ENCODE results near the gene DLG1. TPM values are rescaled to one million over a fixed set of nuclear protein-coding genes. Genes with fewer than 3 reads are reported as not detected.

DLG1 gene
- total and polyA plus RNA-seq, 2 donors (not counting 1 experiment from before 2014, with no cell fraction given): 47.7 to 53.0 TPM

DNA sequence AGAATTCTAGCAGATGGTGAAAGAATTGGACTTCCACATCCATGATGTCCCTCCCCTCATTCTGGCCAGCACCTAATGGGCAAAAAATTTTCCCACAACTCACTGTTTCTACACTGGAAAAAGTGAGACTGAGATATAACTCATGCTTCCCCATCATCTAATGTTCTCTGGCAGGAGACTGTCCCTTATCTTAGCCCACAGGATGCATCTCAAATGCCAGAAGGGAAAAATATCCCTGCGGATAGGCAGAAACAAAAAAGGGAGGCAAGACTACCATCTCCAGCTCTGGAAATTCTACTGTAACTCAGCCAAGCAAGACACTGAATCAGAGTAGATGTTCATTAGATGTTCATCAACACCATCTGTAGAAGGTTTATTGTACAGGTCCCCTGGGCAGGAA is 58.6 kb downstream of the DLG1 start:
- H3K4me2 ChIP-seq (ENCODE audit: extremely low read depth, insufficient read depth, low read length): no peak overlapping the region
- TF ChIP-seq, protein P1, sequence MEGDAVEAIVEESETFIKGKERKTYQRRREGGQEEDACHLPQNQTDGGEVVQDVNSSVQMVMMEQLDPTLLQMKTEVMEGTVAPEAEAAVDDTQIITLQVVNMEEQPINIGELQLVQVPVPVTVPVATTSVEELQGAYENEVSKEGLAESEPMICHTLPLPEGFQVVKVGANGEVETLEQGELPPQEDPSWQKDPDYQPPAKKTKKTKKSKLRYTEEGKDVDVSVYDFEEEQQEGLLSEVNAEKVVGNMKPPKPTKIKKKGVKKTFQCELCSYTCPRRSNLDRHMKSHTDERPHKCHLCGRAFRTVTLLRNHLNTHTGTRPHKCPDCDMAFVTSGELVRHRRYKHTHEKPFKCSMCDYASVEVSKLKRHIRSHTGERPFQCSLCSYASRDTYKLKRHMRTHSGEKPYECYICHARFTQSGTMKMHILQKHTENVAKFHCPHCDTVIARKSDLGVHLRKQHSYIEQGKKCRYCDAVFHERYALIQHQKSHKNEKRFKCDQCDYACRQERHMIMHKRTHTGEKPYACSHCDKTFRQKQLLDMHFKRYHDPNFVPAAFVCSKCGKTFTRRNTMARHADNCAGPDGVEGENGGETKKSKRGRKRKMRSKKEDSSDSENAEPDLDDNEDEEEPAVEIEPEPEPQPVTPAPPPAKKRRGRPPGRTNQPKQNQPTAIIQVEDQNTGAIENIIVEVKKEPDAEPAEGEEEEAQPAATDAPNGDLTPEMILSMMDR (conservative IDR thresholded peaks at IDR 0.05 in 1 of 2, IDR thresholded peaks at IDR 0.05 in 1 of 2; ENCODE audit: low read depth in 1 of 2, low read length in 2 of 2): no peak
- no peak for TF ChIP-seq EZH2 (IDR thresholded peaks at IDR 0.05; ENCODE audit: low read length, missing control alignments)
- H3K9ac ChIP-seq (ENCODE audit: insufficient read depth, low read length): no peak overlapping the region
- no peak overlapping the region for H3K4me3 ChIP-seq (replicated peaks in 1 of 4; ENCODE audit: control extremely low read depth in 1 of 4, insufficient read depth in 1 of 4, low read depth in 3 of 4, low read length in 4 of 4)
- peak in 1 of 2 donors; percentile 27 for DNase-seq (ENCODE audit: low read depth in 2 of 2)
- H2AFZ ChIP-seq (ENCODE audit: low read length): no peak overlapping the region
- H4K20me1 ChIP-seq (ENCODE audit: control insufficient read depth, extremely low read depth, insufficient read depth, low read length): no peaks in the 10 kb centered on the region
- peaks cover 38% of the 10 kb centered on the region for H3K79me2 ChIP-seq (ENCODE audit: control insufficient read depth, insufficient read depth, low read length)
- no peaks in the 10 kb centered on the region for H3K27me3 ChIP-seq (ENCODE audit: control insufficient read depth, insufficient read depth, low read length)
- H3K27ac ChIP-seq (ENCODE audit: insufficient read depth, low read length): no peak overlapping the region
- H3K36me3 ChIP-seq (ENCODE audit: control insufficient read depth, insufficient read depth, low read length): no peaks in the 10 kb centered on the region
- H3K4me1 ChIP-seq (ENCODE audit: control insufficient read depth, extremely low read depth, insufficient read depth, low read length): no peaks in the 10 kb centered on the region
- H3K9me3 ChIP-seq (ENCODE audit: control insufficient read depth, insufficient read depth, low read depth, low read length): no peaks in the 10 kb centered on the region

DNA sequence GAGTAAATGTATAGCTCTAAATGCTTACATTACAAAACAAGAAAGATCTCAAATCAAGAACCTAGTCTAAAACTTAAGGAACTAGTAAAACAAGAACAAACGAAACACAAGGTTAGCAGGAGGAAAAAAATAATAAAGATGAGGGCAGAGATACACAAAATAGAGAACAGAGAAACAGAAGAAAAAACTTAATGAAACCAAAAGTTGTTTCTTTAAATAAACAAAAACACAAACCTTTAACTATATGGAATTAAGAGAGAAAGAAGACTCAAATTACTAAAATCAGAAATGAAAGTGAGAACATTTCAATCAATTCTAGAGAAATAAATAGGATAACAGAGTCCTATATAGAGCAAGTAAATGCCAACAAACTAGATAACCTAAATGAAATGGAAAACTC is 59.6 kb downstream of the DLG1 start:
- Histone ChIP-seq H3K27me3 (ENCODE audit: control insufficient read depth, insufficient read depth, low read length) (no peaks in the 10 kb centered on the region), H3K27ac (ENCODE audit: insufficient read depth, low read length) (no peak overlapping the region), H4K20me1 (ENCODE audit: control insufficient read depth, extremely low read depth, insufficient read depth, low read length) (no peaks in the 10 kb centered on the region), H3K4me3 (replicated peaks in 1 of 4; ENCODE audit: control extremely low read depth in 1 of 4, insufficient read depth in 1 of 4, low read depth in 3 of 4, low read length in 4 of 4) (no peak overlapping the region), H3K9me3 (ENCODE audit: control insufficient read depth, insufficient read depth, low read depth, low read length) (no peaks in the 10 kb centered on the region), H3K4me1 (ENCODE audit: control insufficient read depth, extremely low read depth, insufficient read depth, low read length) (no peaks in the 10 kb centered on the region), H3K4me2 (ENCODE audit: extremely low read depth, insufficient read depth, low read length) (no peak overlapping the region), H3K9ac (ENCODE audit: insufficient read depth, low read length) (no peak overlapping the region), H2AFZ (ENCODE audit: low read length) (no peak overlapping the region), H3K79me2 (ENCODE audit: control insufficient read depth, insufficient read depth, low read length) (peaks cover 39% of the 10 kb centered on the region), H3K36me3 (ENCODE audit: control insufficient read depth, insufficient read depth, low read length) (no peaks in the 10 kb centered on the region)
- TF ChIP-seq, protein P1 (conservative IDR thresholded peaks at IDR 0.05 in 1 of 2, IDR thresholded peaks at IDR 0.05 in 1 of 2; ENCODE audit: low read depth in 1 of 2, low read length in 2 of 2): no peak
- TF ChIP-seq EZH2 (IDR thresholded peaks at IDR 0.05; ENCODE audit: low read length, missing control alignments): no peak
- DNase-seq (ENCODE audit: low read depth in 2 of 2): no peak

DNA sequence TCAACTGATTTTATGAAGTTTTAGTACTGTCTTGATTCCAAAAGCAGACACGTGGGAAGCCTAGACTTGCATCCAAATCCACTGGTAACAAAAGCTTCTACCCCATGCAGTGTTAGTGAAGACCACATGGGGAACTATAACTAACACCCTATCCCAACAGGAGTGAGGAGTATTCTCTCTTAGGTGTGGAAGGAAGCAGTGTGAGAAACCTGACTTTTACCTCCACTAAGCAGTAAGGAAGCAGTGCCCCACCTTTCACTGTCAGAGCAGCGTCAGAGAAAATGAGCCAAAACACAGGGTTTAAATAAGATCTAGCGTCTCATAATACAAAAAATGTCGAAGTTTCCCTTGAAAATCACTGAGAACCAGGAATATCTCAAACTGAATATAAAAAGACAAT is 60.5 kb downstream of the DLG1 start:
- Histone ChIP-seq H3K27me3 (ENCODE audit: control insufficient read depth, insufficient read depth, low read length) (no peaks in the 10 kb centered on the region), H2AFZ (ENCODE audit: low read length) (no peak overlapping the region), H3K9me3 (ENCODE audit: control insufficient read depth, insufficient read depth, low read depth, low read length) (no peaks in the 10 kb centered on the region), H4K20me1 (ENCODE audit: control insufficient read depth, extremely low read depth, insufficient read depth, low read length) (no peaks in the 10 kb centered on the region), H3K36me3 (ENCODE audit: control insufficient read depth, insufficient read depth, low read length) (no peaks in the 10 kb centered on the region), H3K79me2 (ENCODE audit: control insufficient read depth, insufficient read depth, low read length) (peaks cover 44% of the 10 kb centered on the region), H3K4me1 (ENCODE audit: control insufficient read depth, extremely low read depth, insufficient read depth, low read length) (no peaks in the 10 kb centered on the region), H3K9ac (ENCODE audit: insufficient read depth, low read length) (no peak overlapping the region), H3K4me3 (replicated peaks in 1 of 4; ENCODE audit: control extremely low read depth in 1 of 4, insufficient read depth in 1 of 4, low read depth in 3 of 4, low read length in 4 of 4) (no peak overlapping the region), H3K4me2 (ENCODE audit: extremely low read depth, insufficient read depth, low read length) (no peak overlapping the region), H3K27ac (ENCODE audit: insufficient read depth, low read length) (no peak overlapping the region)
- DNase-seq (ENCODE audit: low read depth in 2 of 2): no peak
- TF ChIP-seq EZH2 (IDR thresholded peaks at IDR 0.05; ENCODE audit: low read length, missing control alignments): no peak
- TF ChIP-seq, protein P1 (conservative IDR thresholded peaks at IDR 0.05 in 1 of 2, IDR thresholded peaks at IDR 0.05 in 1 of 2; ENCODE audit: low read depth in 1 of 2, low read length in 2 of 2): no peak

Data from fibroblast of lung (primary cell).